K562 (cell line): ENCODE results near the gene FTO.

Source experiments
- CBFB ChIP-seq: sonication (generic); formaldehyde crosslinking; IDR thresholded peaks from 2 replicates; pipeline ENCODE4 v1.4.0; 2020; ENCODE audit warnings: mild to moderate bottlenecking, missing genetic modification reagents
- FOS ChIP-seq: IDR thresholded peaks from 3 replicates; pipeline ENCODE4 v1.6.1; 2011; ENCODE audit not compliant: insufficient read length; ENCODE audit errors: extremely low read depth
- NELFE ChIP-seq: IDR thresholded peaks from 2 replicates; pipeline ENCODE4 v1.6.1; 2011; ENCODE audit warnings: mild to moderate bottlenecking; ENCODE audit not compliant: insufficient read depth, insufficient read length
- RFX7 ChIP-seq: fragments of 250-450 bp; sonication (Bioruptor Pico); IDR thresholded peaks from 2 replicates; pipeline ENCODE4 v1.5.1; 2021; ENCODE audit warnings: mild to moderate bottlenecking
- USF2 ChIP-seq: sonication (generic); formaldehyde crosslinking; IDR thresholded peaks from 2 replicates; pipeline ENCODE4 v1.5.0; 2020; ENCODE audit warnings: missing genetic modification reagents
- TF ChIP-seq, protein P1 (sequence below): sonication (generic); formaldehyde crosslinking; IDR thresholded peaks from 2 replicates; pipeline ENCODE4 v1.9.0; 2022; ENCODE audit warnings: mild to moderate bottlenecking, missing genetic modification reagents

DNA sequence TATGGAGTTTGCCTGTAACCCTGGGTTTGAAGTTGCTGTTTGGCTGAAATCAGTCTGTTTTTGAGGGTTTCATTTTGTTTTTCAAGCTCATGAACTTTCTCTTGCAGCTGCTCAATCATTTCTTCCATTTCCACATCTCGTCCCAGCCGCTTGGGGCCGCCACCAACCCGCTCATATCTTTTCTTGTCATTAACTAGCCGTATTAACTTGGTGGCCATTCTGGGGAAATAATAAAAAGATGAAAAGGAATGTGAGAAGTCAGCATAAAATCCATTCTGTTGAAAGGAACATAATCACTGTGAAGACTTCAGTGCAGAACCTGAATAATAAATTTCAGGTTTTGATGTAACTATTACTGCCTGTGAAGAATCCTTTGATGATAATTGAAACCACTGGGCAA, 11.8 kb upstream of the FTO start:
- TF ChIP-seq NELFE (no peak), RFX7 (CRISPR knock-in tag) (no peak), USF2 (no peak), CBFB (CRISPR knock-in tag) (no peak), FOS (no peak)
- TF ChIP-seq, protein P1, sequence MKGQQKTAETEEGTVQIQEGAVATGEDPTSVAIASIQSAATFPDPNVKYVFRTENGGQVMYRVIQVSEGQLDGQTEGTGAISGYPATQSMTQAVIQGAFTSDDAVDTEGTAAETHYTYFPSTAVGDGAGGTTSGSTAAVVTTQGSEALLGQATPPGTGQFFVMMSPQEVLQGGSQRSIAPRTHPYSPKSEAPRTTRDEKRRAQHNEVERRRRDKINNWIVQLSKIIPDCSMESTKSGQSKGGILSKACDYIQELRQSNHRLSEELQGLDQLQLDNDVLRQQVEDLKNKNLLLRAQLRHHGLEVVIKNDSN (CRISPR knock-in tag): no peak
